ENCODE results near the gene HIPK1.

HIPK1 gene

GRCh38 chr1:114021665-114022099 is 92.6 kb downstream of the HIPK1 start:
- peak; percentile 33 for DNase-seq

GRCh38 chr1:114022877-114023276 is 93.8 kb downstream of the HIPK1 start:
- no peak for DNase-seq

GRCh38 chr1:114023377-114023776 is 94.3 kb downstream of the HIPK1 start:
- DNase-seq, result peak; percentile 98

GRCh38 chr1:114024049-114024448 is 94.9 kb downstream of the HIPK1 start:
- peak; percentile 72 for DNase-seq

GRCh38 chr1:114025609-114026401 is 96.7 kb downstream of the HIPK1 start:
- no peak for DNase-seq

GRCh38 chr1:114026797-114027196 is 97.7 kb downstream of the HIPK1 start:
- no peak for DNase-seq
